A549 treated with ZK216348 at 1 μM for 4 hours (cell line): ENCODE data around the gene CPNE7. TPM values are rescaled to one million over a fixed set of nuclear protein-coding genes. Genes with fewer than 3 reads are reported as not detected.

Experiments used
- total RNA-seq: library from RNA; stranded (reverse); fragments of 200-300 nt; extraction: Qiagen RNA extraction; gene quantifications from 5 replicates; pipeline ENCODE4 v1.2.3, GENCODE V29; 2022; ENCODE audit warnings: low read depth

The CPNE7 gene
- total RNA-seq = 47.2 to 79.8 TPM (median 72.6 TPM) in 5 replicates

GRCh38 chr16:89575247-89576152 lies at the start of gene CPNE7:
Gene CPNE7 (plus strand): TSS chr16:89575758. CDS start chr16:89575898, 140 bp downstream.

GRCh38 chr16:89560378-89561141 lies 15.0 kb upstream of the CPNE7 start, which contains the start of gene RPL13:
Gene RPL13 (plus strand): TSS chr16:89560682. CDS start chr16:89560960, 278 bp downstream.

GRCh38 chr16:89613231-89613953 lies 37.8 kb downstream of the CPNE7 start, which contains the start of gene DPEP1:
Gene DPEP1 (plus strand): TSS chr16:89613642. CDS start chr16:89630411, 16,769 bp downstream.

Other genes starting within 250 kb of the CPNE7 start
- 66.2 to 118 TPM (median 108 TPM) in 5 replicates for gene ANKRD11, start 85.2 kb upstream of the CPNE7 start, total RNA-seq
- 78.5 to 109 TPM (median 97.7 TPM) in 5 replicates for gene SPG7, start 67.4 kb upstream of the CPNE7 start, total RNA-seq
- 2,792 to 4,545 TPM (median 4,250 TPM) in 5 replicates for gene RPL13, start 15.1 kb upstream of the CPNE7 start, total RNA-seq
- 0.53 to 1.2 TPM (median 1.1 TPM) in 5 replicates for gene DPEP1, start 37.9 kb downstream of the CPNE7 start, total RNA-seq
- 69.7 to 101 TPM (median 95.5 TPM) in 5 replicates for gene CHMP1A, start 82.0 kb downstream of the CPNE7 start, total RNA-seq
- 12.3 to 17.6 TPM (median 15.9 TPM) in 5 replicates for gene SPATA33, start 82.1 kb downstream of the CPNE7 start, total RNA-seq
- 36.7 to 66.1 TPM (median 44.0 TPM) in 5 replicates for gene CDK10, start 110.9 kb downstream of the CPNE7 start, total RNA-seq
- 6.7 to 15.9 TPM (median 12.0 TPM) in 5 replicates for gene SPATA2L, start 125.9 kb downstream of the CPNE7 start, total RNA-seq
- 2.4 to 6.2 TPM (median 4.6 TPM) in 5 replicates for gene VPS9D1, start 145.1 kb downstream of the CPNE7 start, total RNA-seq
- 14.1 to 20.7 TPM (median 18.4 TPM) in 5 replicates for gene ZNF276, start 145.8 kb downstream of the CPNE7 start, total RNA-seq
- 25.6 to 42.4 TPM (median 35.3 TPM) in 5 replicates for gene FANCA, start 240.9 kb downstream of the CPNE7 start, total RNA-seq